ENCODE data around the gene NELFB.

- peak; percentile 18 for TF ChIP-seq CTCF (IDR thresholded peaks at IDR 0.05; ENCODE audit: low read depth, low read length)
- TF ChIP-seq EZH2phosphoT487 (IDR thresholded peaks at IDR 0.05; ENCODE audit: low read depth): no peak
Measured at GRCh38 chr9:137235424-137236237, 19.5 kb upstream of the NELFB start.

Measured in OCI-LY3 (cell line).